Endothelial cell of umbilical vein (primary cell): Measurements from ENCODE around the gene GALNT14. TPM values are rescaled to one million over a fixed set of nuclear protein-coding genes. Genes with fewer than 3 reads are reported as not detected.

ENCODE experiments used
- BruUV-seq: library from RNA; stranded (reverse); fragments of 400-500 nt; replicated peaks from 2 replicates; lab custom pipeline; 2021; lab: Mats Ljungman, UMichigan
- CTCF ChIA-PET: fragments of 300-600, 350-600 bp; sonication (Branson Sonifier 250); formaldehyde crosslinking; loops from one replicate; lab custom pipeline; 2021; ENCODE audit warnings: antibody characterized with exemption, inconsistent platforms; lab: Charles Lee
- POLR2A ChIA-PET: fragments of 300-600, 350-600 bp; sonication (Branson Sonifier 250); formaldehyde crosslinking; loops from one replicate; lab custom pipeline; 2021; ENCODE audit warnings: antibody characterized with exemption, inconsistent platforms; lab: Charles Lee
- DNase-seq: peaks from one replicate; pipeline ENCODE4 v3.0.0-alpha.2; 2011; ENCODE audit warnings: low read depth, low spot score
- FAIRE-seq: peaks from 2 replicates; lab custom pipeline; 2011; peaks lifted over from hg19 to GRCh38; lab: Jason Lieb, UNC
- H2AFZ ChIP-seq: 2 replicates; pipeline ENCODE4 v1.6.0; 2012; ENCODE audit warnings: low read depth, low read length, control low read depth, inconsistent platforms
- H3K27ac ChIP-seq: 2 replicates; pipeline ENCODE4 v1.5.1; 2011; ENCODE audit warnings: low read depth, mild to moderate bottlenecking, control low read depth, low read length, moderate library complexity; ENCODE audit not compliant: insufficient read depth
- H3K27me3 ChIP-seq, 2 experiments: 2 replicates each; pipeline versions ENCODE4 v1.6.0 to v1.6.1; 2011; ENCODE audit warnings: low read length in 2 of 2, mixed read lengths in 1 of 2; ENCODE audit not compliant: control insufficient read depth in 2 of 2, insufficient read depth in 2 of 2
- H3K36me3 ChIP-seq, 2 experiments: 2 replicates in 1 of 2; 3 replicates in 1 of 2; pipeline ENCODE4 v1.5.1; 2011; ENCODE audit warnings: low read length in 2 of 2, mild to moderate bottlenecking in 1 of 2, moderate library complexity in 1 of 2; ENCODE audit not compliant: control insufficient read depth in 2 of 2, insufficient read depth in 2 of 2; ENCODE audit errors: extremely low read depth in 1 of 2
- H3K4me1 ChIP-seq: 3 replicates; pipeline ENCODE4 v1.5.1; 2011; ENCODE audit warnings: mild to moderate bottlenecking, low read length; ENCODE audit not compliant: control insufficient read depth, insufficient read depth; ENCODE audit errors: extremely low read depth
- H3K4me2 ChIP-seq: 2 replicates; pipeline ENCODE4 v1.6.1; 2011; ENCODE audit warnings: low read length, control low read depth, mixed read lengths; ENCODE audit not compliant: insufficient read depth
- H3K4me3 ChIP-seq, 3 experiments: fragments of 200-600 bp in 1 of 3; sonication (generic), shearing (Covaris generic) in 1 of 3; replicated peaks in 1 of 3; 2 replicates each; pipeline ENCODE4 v1.5.1; 2011 to 2016; ENCODE audit warnings: control low read depth in 3 of 3, low read length in 3 of 3, mild to moderate bottlenecking in 2 of 3, inconsistent platforms in 1 of 3, low read depth in 1 of 3, moderate library complexity in 1 of 3; ENCODE audit not compliant: insufficient read depth in 1 of 3
- H3K79me2 ChIP-seq: 2 replicates; pipeline ENCODE4 v1.6.0; 2012; ENCODE audit warnings: low read length, inconsistent platforms; ENCODE audit not compliant: control insufficient read depth, insufficient read depth
- H3K9ac ChIP-seq: replicated peaks from 2 replicates; pipeline ENCODE3; 2011; ENCODE audit warnings: low read length, control low read depth; ENCODE audit not compliant: insufficient read depth; ENCODE audit errors: extremely low read depth
- H3K9me1 ChIP-seq: replicated peaks from 3 replicates; pipeline ENCODE4 v1.6.0; 2011; ENCODE audit warnings: mild to moderate bottlenecking, low read length; ENCODE audit not compliant: control insufficient read depth, insufficient read depth; ENCODE audit errors: extremely low read depth
- H3K9me3 ChIP-seq: replicated peaks from 2 replicates; pipeline ENCODE4 v1.5.1; 2012; ENCODE audit warnings: low read length, inconsistent platforms; ENCODE audit not compliant: control insufficient read depth, insufficient read depth
- H4K20me1 ChIP-seq: replicated peaks from 2 replicates; pipeline ENCODE3; 2011; ENCODE audit warnings: mild to moderate bottlenecking, low read length; ENCODE audit not compliant: control insufficient read depth, insufficient read depth; ENCODE audit errors: extremely low read depth
- EZH2 ChIP-seq: IDR thresholded peaks from 2 replicates; pipeline ENCODE4 v1.6.1; 2012; ENCODE audit warnings: borderline replicate concordance, low read depth, mild to moderate bottlenecking, moderate library complexity, low read length, inconsistent platforms; ENCODE audit not compliant: severe bottlenecking
- FOS ChIP-seq: IDR thresholded peaks from 2 replicates; pipeline ENCODE4 v1.6.1; 2011; ENCODE audit warnings: mild to moderate bottlenecking, low read length, moderate library complexity, borderline replicate concordance; ENCODE audit not compliant: insufficient read depth
- GATA2 ChIP-seq: IDR thresholded peaks from 2 replicates; pipeline ENCODE4 v1.7.0; 2011; ENCODE audit warnings: low read depth, mild to moderate bottlenecking, moderate library complexity, mixed read lengths, low read length; ENCODE audit not compliant: insufficient read length, insufficient read depth
- JUN ChIP-seq: IDR thresholded peaks from 2 replicates; pipeline ENCODE4 v1.6.1; 2011; ENCODE audit warnings: borderline replicate concordance, low read depth; ENCODE audit not compliant: insufficient read length, insufficient read depth
- MYC ChIP-seq: IDR thresholded peaks from one replicate; pipeline ENCODE4 v1.6.1; 2011; ENCODE audit warnings: mild to moderate bottlenecking, low read depth, low read length
- POLR2A ChIP-seq: IDR thresholded peaks from 2 replicates; pipeline ENCODE4 v1.6.1; 2012; ENCODE audit warnings: low read depth, mild to moderate bottlenecking, control low read depth, low read length
- POLR2AphosphoS5 ChIP-seq: IDR thresholded peaks from 2 replicates; pipeline ENCODE4 v1.6.1; 2012; ENCODE audit warnings: low read depth, mild to moderate bottlenecking, control low read depth, low read length, moderate library complexity; ENCODE audit not compliant: insufficient read depth
- dilution Hi-C: fragments of 300-500 bp; cut with MboI; formaldehyde crosslinking; loops from one replicate; pipeline ENCODE4 v1.15.0; 2019; ENCODE audit warnings: low sequenced_read_pairs; ENCODE audit not compliant: extremely low pct_ligation_motif_present
- intact Hi-C: fragments of 100-400 bp; cut with micrococcal nuclease; formaldehyde crosslinking; loops from one replicate; pipeline ENCODE4 v1.10.0; 2022
- polyA plus RNA-seq, 4 experiments: library from polyadenylated mRNA; depleted of rRNA in 3 of 4; stranded (reverse) in 3 of 4; unstranded in 1 of 4; fragments of >200 nt; gene quantifications; 2 replicates each; pipeline versions ENCODE4 v1.2.1 to v1.2.3, GENCODE V29; 2011 to 2012; ENCODE audit warnings: missing spikeins in 1 of 4
- total RNA-seq: library from RNA; stranded (reverse); gene quantifications from 2 replicates; pipeline ENCODE4 v1.2.3, GENCODE V29; 2021
- TF ChIP-seq, protein P1 (sequence below), 2 donors: IDR thresholded peaks; 1 replicate in 1 of 2; 2 replicates in 1 of 2; pipeline ENCODE4 v1.5.1; 2011; ENCODE audit warnings: low read length in 2 of 2, mild to moderate bottlenecking in 2 of 2, moderate library complexity in 2 of 2, control low read depth in 1 of 2, inconsistent platforms in 1 of 2, low read depth in 1 of 2; ENCODE audit not compliant: insufficient read depth in 1 of 2; ENCODE audit errors: extremely low read depth in 1 of 2
- TF ChIP-seq, protein P2 (sequence below): IDR thresholded peaks from 2 replicates; pipeline ENCODE4 v1.6.1; 2011; ENCODE audit not compliant: insufficient read depth, insufficient read length

GALNT14 gene
- total and polyA plus RNA-seq, 2 donors (not counting 3 experiments of a cell fraction or from before 2014, with no cell fraction given), result 0.04 to 0.40 TPM

DNA sequence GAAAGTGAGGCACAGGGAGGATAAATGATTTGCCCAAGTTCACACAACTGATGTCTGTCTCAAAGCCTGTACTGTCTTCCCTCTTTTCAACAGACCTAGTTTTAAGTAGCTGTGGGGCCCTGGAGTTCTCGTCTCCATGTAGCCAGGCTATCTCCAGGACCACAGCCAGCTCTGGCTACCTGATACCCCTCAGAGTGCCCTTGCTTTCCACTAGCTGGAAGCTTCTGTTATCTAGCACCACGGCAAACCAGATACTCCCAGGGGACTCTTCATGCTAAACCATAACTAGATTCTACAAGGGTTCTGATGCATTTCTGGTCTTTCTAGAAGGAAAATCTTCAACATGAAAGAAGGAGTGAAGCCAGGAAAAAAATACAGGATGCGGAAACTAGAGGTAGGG lies 137.3 kb downstream of the GALNT14 start:
- H3K27ac ChIP-seq, result no peak overlapping the region
- no TSS peak for BruUV-seq
- H2AFZ ChIP-seq, result no peak overlapping the region
- no peak overlapping the region for H3K9ac ChIP-seq
- no peaks in the 10 kb centered on the region for H3K4me1 ChIP-seq
- intact Hi-C loops (no loop called here), dilution Hi-C loops (no loop called here)
- FAIRE-seq, result no peak
- H4K20me1 ChIP-seq, result no peaks in the 10 kb centered on the region
- no peaks in the 10 kb centered on the region for H3K36me3 ChIP-seq
- H3K4me3 ChIP-seq, result no peak overlapping the region
- DNase-seq, result no peak
- no peaks in the 10 kb centered on the region for H3K9me3 ChIP-seq
- no peaks in the 10 kb centered on the region for H3K9me1 ChIP-seq
- CTCF ChIA-PET, result no interaction called here
- TF ChIP-seq EZH2, result no peak
- no peak for TF ChIP-seq POLR2AphosphoS5
- no peak for TF ChIP-seq MYC
- TF ChIP-seq, protein P1, sequence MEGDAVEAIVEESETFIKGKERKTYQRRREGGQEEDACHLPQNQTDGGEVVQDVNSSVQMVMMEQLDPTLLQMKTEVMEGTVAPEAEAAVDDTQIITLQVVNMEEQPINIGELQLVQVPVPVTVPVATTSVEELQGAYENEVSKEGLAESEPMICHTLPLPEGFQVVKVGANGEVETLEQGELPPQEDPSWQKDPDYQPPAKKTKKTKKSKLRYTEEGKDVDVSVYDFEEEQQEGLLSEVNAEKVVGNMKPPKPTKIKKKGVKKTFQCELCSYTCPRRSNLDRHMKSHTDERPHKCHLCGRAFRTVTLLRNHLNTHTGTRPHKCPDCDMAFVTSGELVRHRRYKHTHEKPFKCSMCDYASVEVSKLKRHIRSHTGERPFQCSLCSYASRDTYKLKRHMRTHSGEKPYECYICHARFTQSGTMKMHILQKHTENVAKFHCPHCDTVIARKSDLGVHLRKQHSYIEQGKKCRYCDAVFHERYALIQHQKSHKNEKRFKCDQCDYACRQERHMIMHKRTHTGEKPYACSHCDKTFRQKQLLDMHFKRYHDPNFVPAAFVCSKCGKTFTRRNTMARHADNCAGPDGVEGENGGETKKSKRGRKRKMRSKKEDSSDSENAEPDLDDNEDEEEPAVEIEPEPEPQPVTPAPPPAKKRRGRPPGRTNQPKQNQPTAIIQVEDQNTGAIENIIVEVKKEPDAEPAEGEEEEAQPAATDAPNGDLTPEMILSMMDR (IDR thresholded peaks at IDR 0.05; ENCODE audit: extremely low read depth in 1 of 2, insufficient read depth in 1 of 2, low read depth in 1 of 2, low read length in 2 of 2), result no peak
- TF ChIP-seq FOS, result no peak
- no peak for TF ChIP-seq JUN
- no peak for TF ChIP-seq POLR2A
- TF ChIP-seq, protein P2, sequence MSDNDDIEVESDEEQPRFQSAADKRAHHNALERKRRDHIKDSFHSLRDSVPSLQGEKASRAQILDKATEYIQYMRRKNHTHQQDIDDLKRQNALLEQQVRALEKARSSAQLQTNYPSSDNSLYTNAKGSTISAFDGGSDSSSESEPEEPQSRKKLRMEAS, result no peak
- no peak for TF ChIP-seq GATA2
- H3K27me3 ChIP-seq, result no peaks in the 10 kb centered on the region
- H3K4me2 ChIP-seq, result no peak overlapping the region
- H3K79me2 ChIP-seq, result no peaks in the 10 kb centered on the region
- POLR2A ChIA-PET, result no interaction called here
